NCI-H2081 (cell line): ENCODE results near the gene SLC38A1.

ENCODE experiments used
- DNase-seq, 2 experiments: peaks; one replicate each; lab custom pipeline; 2025; lab: John Stamatoyannopoulos, UW

SLC38A1 gene

DNA sequence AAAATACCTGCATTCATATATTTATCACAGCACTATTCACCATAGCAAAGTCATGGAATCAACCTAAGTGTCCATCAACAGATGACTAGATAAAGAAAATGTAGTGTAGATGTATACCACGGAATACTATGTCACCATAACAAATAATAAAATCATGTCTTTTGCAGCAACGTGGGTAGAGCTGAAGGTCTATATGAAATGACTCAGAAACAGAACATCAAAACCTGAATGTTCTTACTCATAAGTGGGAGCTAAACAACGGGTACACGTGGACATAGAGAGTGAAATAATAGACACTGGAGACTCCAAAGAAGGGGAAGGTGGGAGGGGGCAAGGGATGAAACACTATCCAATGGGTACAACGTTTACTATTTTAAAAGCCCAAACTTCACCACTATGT, 37.9 kb downstream of the SLC38A1 start:
- no peak for DNase-seq

DNA sequence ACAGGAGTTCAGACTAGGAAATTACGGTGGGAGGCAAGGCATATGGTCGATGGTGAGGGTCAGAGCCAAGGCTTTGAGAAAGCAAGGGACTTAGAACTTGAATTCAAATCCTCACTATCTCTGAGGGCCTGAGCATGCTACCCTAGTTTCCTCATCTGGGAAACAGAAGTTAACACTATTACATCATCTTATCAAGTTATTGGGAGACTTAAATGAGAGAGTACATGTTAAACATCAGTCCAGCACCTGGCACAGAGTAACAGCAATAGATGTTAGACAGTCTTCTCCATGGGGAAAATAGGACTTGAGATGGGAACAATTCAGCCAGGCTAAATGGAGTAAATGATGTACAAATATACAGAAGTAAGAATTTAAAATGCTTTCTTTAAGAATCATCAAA, 38.5 kb downstream of the SLC38A1 start:
- no peak for DNase-seq

DNA sequence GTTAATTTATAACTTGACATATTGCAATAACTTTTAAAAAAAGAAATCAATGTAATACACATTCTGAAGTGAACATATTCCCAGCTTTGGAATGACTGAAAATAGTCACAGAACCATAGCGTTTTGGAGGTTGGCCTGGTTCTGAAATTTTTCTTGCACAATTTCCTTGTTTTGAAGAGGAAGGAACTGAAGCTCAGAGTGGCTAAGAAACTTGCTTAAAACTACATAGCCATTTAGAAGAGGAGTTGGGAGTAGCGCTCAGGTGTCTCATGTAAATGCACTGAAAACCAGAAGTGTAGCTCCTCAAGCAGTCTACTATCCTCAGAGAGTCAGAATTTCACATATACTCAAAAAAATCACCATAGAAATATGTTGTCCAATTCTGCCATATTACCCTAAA, 41.2 kb downstream of the SLC38A1 start:
- DNase-seq, result no peak

DNA sequence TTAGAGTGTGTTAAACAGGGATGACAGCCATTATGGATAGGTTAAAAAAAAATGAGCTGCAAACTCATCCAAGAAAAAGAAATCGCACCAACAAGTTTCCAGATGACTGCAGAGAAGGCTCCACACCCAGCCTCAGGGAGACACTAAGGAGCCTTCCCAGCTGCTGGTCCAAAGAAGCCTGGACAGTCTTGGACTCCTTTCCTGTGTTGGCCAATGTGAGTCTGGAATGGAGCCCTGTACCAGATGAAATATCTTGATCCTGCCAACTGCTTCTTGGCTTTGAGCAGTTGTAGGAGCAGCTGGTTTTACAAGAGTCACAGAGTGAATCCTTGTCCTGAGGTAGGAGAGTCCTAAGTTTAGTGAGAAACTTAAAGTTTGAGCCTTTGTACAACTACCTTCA, 44.5 kb downstream of the SLC38A1 start:
- no peak for DNase-seq

DNA sequence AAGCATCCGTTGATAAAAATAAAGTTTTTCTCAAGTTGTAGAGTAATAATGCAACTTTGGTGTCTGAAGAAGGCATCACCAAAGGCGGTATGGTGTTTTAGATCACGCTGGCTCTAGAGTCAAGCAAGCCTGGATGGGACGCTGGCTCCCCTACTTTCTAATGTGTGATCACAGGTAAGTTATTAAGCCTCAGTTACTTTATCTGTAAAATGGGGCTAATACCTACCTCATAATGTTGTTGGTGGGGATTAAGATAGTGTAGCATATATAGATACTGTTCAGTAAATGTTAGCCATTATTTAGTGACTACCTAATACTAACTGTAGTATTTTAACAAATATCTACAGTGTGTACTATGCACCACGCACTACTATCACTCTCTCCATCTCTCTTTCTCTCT, 45.8 kb downstream of the SLC38A1 start:
- DNase-seq, result no peak

DNA sequence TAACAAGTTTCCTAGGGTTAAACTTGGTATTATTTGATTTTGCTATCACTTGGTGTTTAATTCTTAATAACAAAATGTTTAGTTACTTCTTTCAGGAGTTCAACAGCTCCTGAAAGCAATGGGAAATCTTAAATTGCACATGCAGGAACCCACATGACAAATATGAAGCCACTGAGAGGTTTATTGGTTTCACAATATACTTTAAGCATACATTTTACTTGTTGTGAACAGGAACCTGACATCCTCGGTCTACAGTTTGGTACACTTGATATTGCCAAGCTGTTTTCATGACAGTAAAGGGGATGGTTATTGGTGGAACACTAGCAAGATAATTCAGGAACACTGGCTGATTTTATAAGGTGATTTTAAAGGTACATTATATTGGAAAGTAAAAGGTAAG, 46.2 kb downstream of the SLC38A1 start:
- no peak for DNase-seq

DNA sequence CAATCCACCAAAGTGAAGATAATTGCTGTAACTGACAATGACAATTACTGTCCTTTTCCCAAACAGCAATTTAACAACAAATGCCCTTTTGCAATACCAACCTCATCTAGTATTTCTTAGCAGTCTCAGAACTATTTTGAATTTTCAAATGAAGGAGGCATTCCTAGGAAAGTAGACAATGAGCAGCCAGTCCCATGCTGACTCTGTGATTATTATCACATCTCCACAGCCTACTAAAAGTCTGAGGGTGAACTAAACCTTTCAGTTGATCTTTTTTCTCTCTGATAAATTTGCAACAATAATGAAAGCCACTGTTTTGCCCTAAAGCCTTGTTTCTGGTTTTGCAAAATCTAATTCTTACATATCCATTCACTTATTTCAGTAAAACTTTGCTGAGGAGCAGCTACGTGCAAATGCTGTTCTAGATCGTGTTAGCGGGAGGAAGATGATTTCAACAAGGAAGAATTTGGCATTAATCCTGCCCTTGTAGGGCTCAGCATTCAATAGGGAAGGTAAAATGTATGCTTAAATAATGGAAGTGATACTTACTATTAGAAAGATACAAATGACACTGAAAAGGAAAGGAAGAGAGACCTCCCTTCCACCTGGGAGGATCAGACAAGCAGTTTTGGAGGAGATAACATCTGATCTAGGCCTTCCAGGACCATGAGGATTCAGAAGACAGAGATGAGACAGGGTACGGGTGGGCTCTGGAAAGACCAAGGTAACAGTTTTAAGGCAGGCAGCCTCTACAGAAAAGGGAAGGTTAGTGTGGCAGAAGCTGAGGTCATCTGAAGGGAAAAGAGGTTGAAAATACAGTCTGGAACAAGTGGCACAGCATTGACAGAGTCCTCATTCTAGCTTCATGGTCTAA, 47.4 kb downstream of the SLC38A1 start:
- no peak for DNase-seq

DNA sequence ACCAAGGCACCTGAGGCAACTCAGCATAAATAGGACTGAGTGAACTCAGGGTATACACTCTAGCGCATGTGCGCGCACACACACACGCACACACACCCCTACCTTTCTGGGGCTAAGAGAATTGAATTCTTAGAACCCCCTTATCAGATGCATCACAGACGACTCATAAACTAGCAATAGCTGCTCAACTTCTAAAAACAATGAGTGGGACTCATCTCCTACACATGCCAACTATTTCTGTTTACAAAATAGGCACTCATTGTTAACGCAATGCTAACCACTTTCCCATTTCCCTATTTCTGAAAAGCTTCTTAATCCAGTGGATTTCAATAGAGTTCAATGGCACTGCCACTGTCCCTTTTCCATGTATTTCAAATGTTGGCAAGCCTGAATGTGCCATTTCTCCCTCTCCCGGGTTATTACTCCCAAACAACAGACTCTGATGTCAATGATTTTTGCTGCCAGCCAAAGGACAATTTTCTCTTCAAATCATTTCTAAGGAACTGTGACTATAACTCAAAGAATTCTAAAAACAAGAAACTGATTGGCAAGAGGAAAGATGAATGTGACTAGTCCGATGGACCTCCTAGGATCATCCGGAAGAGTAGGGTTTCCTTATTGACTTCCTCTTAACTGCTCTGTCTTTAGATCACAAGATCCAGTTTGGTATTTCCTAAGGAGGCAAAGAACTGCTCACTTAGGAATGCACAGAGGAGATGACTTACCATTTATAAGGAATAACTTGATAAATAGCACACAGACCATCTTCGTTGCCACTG, 48.8 kb downstream of the SLC38A1 start:
- no peak for DNase-seq

DNA sequence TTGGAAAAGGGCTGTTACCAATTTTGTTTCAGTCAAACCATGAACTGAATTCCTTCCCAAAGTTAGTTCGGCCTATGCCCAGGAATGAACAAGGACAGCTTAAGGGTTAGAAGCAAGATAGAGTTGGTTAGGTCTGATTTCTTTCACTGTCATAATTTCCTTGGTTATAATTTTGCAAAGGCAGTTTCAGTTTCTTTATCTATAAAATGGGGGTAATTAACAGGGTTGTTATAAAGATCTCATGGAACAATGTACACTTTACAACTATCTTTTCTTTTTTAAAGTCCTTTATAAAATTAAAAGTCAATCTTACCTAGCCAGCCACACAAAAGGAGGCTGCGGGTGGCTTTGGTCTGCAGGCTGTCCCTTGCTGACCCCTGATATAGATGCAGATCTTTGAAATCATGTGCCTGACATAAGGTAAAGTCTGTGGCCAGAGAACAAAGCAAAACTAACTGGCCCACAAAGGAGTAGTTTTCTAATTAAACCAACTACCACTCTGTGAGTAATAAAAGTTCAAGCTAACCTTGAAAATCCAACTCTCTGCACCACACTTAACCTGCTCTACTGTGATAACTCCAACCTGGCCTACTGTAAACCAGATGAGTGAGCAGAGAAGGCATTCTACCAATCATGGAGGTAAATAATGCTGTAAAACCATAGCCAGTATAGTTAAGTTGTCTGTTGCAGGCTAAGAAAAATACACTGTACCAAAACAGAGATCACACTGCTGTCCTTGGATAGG, 49.5 kb downstream of the SLC38A1 start:
- no peak for DNase-seq

DNA sequence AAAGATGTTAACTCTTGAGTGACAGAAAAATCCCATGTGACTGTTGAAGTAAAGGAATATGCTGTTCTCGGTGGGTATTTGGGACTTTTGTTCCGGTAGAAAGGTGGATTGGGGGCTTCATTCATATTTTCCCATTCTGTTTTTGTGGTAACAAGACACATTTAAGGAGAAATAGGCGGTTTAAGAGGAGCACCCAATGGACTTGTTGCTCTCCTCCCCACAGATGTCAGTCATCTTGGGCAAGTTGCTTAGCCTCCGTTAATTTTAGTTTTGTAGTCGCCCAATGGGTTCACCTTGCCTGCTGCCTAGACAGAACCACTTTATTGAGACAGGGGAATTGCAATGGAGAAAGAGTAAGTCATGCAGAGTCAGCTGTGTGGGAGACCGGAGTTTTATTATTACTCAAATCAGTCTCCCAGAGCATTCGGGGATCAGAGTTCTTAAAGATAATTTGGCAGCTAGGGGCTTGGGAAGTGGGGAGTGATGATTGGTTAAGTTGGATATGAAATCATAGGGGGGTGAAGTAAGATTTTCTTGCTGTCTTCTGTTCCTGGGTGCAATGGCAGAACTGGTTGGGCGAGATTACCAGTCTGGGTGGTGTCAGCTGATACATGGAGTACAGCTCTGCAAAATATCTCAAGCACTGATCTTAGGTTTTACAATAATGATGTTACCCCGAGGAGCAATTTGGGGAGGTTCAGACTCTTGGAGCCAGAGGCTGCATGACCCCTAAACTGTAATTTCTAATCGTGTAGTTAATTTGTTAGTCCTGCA, 50.3 kb downstream of the SLC38A1 start:
- no peak for DNase-seq

DNA sequence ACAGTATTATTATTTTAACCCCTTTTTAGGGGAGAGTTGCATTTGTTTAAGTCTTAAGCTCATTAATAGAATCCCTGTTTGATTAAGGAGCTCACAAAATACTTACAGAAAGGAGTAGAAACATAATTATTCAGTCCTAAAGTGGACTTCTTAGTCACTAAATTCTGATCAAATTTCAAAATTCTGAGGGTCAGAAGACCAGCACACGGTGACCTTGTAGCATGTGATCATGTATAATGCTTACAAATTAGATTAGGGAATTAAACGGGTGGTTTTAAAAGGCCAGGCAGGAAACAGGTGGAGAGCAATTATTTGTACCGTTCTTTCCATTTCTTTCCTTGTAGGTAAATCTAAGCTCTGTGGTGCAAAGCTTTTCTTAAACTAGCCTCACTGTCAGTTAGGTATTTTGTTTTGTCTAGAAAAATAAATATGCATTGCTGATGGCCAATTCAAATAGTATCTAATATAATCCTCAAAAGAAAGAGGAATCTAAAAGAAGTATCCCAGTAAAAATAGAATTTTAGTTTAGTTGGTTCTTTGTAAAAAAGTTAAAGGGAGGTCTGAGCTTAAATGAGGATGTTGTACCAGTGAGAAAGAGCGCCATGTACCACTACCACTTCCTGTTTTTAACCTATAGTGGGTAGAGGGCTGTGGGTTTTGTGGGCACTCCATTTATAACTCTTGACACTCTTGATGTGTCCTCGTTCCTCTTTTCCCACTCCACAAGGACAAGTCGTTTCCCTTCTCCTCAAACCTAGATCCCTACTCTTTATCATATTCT, 51.1 kb downstream of the SLC38A1 start:
- no peak for DNase-seq

DNA sequence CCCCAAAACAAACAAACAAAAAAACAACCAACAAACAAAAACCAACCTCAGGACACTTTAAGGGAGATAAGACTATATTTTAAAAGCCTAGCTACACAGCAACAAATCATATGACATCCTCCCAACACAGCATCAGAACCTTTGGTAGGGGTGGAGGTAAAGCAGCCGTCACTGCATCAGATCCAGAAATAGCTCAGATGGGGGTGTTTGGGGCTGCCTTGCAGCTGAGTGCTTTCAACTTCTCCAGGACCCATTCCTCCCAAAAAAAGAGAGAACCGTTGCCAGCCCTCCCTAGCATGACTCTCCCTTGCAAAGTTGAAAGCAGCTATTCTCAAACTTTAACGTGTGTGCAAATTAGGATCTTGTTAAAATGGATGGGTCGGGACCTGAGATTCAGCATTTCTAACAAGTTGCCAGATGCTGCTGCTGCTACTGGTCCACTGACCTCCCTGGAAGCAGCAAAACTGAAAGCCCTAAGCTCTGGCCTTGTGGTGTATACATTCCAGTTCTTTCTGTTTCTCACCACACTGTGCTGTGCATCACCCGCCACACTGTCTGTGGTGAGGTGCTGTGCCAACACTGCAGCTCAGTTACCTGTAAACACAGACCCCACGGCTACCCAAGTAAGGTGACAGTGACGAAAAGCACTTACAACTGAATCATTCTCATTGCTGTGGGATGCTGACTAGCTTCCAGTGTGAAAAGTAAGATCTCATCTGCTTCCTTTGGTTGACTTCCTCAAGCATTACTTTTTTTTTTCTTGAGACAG, 54.0 kb downstream of the SLC38A1 start:
- no peak for DNase-seq

DNA sequence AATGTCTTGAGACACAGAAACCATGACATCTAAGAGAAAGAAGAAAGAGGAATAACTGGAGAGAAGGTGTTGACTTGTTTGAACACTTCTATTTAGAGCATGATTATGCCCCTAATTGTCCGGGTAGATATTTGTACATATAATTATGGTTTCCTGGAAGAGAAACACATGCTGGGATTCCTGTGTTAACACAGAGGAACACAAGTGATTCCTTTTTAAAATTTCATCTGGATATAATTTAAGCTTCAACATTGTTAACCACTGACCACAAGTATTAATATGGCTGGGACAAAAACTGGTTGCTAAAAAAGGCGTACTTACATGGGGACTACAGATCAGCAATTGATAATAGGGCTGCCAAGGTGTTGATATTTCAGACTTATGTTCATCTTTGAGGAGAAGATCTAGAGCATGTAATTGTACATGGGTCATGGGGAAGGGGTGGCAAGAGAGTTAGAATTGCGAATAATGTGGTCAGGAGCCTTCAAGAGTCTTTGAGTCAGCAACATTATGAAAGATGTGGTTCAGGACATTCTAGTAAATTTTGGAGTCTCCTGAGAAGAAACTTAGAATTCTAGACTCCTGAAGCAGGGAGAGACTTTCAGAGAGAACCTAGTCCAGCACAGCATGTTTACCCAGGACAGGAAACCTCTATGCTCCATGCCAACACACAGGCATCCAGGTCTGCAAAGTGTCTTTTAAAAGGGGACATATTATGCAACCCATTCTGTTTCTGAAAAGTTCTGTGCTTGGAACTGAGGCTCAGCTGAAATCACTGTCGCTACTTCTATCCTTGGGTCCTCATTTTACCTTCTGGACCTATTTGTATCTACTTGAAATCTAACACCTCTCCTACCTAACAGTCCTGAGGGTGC, 56.5 kb downstream of the SLC38A1 start:
- DNase-seq, result peak in 1 of 2 experiments; percentile 42

DNA sequence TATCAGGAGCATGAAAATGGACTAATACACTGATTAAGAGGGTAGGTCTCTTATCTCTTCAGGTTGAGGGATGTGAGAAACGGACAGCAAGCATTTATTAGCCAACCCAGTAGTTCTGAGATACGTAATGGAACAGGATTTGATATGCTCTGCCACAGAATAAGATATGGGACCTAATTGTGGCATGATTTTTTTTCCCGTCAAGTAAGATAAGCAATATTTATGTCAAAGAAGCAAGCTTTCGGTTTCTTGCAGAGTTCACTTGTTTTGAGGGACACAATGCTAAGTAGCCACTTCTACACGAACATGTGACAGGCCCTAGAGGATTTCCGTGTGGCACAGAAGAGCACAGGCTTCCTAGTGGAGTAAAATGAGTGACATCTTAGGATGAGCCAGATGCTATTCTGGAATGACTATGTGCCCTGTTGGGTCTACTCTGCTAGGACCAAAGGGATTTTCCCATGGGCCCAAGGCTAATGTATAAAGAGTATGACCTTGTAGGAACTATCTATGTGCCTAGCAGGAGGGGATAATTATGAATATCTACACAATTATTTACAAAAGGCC, 57.9 kb downstream of the SLC38A1 start:
- no peak for DNase-seq

DNA sequence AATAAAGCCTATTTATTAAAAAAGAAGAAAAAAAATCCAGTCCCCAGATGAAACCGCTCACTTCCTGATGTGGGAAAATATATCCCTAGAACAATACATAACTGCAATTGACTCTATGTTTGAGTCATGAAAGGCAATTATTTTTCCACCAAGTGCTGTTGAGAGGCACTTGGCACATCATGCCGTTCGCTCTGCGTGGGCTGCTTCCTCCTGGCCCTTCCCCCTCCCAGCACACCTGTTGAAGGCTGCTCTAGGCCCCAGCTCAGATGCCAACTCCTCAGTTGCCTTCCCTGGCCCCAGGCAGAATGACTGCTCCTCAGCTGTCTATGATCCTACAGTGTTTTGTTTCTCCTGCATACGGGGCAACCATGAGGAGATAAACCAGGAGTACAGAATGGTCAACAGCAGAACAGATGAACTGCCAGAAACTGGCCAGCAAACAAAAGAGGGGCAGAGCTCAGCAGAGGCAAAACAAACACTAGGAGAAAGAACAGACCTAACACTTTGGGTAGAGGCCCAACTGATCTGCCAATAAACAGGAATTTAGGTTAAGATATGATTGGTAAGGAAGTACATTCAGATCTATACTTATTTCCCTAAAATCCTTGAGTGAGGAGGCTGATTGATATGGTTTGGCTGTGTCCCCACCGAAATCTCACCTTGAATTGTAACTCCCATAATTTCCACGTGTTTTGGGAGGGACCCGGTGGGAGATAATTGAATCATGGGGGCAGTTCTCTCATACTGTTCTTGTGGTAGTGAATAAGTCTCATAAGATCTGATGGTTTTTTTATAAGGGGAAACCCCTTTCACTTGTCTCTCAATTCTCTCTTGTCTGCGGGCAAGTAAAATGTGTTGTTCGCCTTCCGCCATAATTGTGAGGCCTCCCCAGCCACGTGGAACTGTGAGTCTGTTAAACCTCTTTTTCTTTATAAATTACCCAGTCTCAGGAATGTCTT, 58.6 kb downstream of the SLC38A1 start:
- peak; percentile 81 to 92 for DNase-seq

DNA sequence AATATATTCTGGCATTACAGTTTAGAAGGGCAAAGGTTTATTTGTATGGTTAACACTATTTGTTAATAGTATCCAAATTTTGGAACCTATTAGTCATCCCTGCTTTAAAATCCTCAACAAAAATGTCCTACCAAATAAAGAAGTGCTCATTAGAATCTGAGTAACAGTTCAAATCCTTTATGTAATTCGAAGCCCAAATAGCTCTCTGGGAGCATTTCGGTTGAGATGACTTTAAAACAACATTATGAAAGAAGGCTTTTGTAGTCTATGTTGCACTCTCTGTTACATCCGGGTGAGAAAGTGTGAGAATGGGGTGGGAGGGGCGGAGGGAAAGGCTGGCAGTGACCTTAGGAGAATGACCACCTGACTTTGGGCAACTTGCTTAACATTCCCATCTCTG, 59.7 kb downstream of the SLC38A1 start:
- no peak for DNase-seq

DNA sequence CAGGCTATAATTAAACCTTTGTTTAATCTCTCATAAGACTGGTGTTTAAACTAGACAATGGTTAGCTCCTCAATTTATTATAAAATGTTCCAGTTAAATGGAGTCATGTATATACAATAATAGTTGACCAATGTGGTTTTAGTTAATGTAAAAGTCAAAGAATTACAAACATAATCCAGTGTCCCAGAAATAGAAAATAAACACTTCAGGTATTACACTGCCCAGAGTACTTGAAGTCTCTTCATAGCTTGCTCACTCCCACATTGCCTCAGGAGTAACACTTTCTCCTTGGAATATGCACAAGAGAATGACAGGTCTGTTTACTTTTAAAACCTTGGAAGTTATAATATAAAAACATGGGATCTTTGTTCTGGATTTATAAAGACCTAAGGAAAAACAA, 60.5 kb downstream of the SLC38A1 start:
- peak in 1 of 2 experiments; percentile 32 for DNase-seq

DNA sequence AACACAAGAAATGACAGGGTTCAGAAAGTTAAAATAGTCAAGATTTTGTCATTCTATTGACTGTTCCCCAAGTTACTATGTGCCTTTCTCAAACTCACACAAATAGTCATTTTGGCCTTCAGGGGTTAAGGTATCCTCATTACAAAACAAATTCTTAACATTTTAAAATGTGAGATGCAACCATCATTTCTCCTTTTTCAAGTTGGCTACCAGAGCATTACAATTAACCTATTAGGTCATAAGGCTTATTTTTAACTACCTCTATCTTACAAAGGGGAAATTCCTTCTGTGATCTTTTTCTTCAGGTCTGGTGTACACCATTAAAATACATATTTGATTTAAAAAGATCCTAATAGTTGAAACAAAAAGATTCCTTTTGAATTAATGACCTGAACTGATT, 61.2 kb downstream of the SLC38A1 start:
- no peak for DNase-seq
